ENCODE measurements around the gene PTPRD.

- TF ChIP-seq, protein P1, sequence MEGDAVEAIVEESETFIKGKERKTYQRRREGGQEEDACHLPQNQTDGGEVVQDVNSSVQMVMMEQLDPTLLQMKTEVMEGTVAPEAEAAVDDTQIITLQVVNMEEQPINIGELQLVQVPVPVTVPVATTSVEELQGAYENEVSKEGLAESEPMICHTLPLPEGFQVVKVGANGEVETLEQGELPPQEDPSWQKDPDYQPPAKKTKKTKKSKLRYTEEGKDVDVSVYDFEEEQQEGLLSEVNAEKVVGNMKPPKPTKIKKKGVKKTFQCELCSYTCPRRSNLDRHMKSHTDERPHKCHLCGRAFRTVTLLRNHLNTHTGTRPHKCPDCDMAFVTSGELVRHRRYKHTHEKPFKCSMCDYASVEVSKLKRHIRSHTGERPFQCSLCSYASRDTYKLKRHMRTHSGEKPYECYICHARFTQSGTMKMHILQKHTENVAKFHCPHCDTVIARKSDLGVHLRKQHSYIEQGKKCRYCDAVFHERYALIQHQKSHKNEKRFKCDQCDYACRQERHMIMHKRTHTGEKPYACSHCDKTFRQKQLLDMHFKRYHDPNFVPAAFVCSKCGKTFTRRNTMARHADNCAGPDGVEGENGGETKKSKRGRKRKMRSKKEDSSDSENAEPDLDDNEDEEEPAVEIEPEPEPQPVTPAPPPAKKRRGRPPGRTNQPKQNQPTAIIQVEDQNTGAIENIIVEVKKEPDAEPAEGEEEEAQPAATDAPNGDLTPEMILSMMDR (conservative IDR thresholded peaks at IDR 0.05; ENCODE audit: low read length): no peak
- no peak for TF ChIP-seq EZH2phosphoT487 (IDR thresholded peaks at IDR 0.05; ENCODE audit: borderline replicate concordance)
These were observed 1328.6 kb downstream of the PTPRD start for GRCh38 chr9:9284201-9284600.

All from Loucy (cell line).